PC-3 (cell line): ENCODE results near the gene SNX13. TPM values are rescaled to one million over a fixed set of nuclear protein-coding genes. Genes with fewer than 3 reads are reported as not detected.

Experiments used
- ATAC-seq: fragments of 200-7000 bp; cut with Tn5 transposase; 2 replicates; pipeline ENCODE4 v1.9.1; 2020; ENCODE audit warnings: mild to moderate bottlenecking, moderate library complexity
- BruUV-seq: library from RNA; stranded (reverse); fragments of 400-500 nt; replicated peaks from 2 replicates; lab custom pipeline; 2021; lab: Mats Ljungman, UMichigan
- CTCF ChIA-PET: fragments of 300-600 bp; sonication (Branson Sonifier 250); formaldehyde crosslinking; loops from one replicate; lab custom pipeline; 2022; ENCODE audit warnings: antibody characterized with exemption; lab: Charles Lee
- POLR2A ChIA-PET: fragments of 300-600 bp; sonication (Branson Sonifier 250); formaldehyde crosslinking; loops from one replicate; lab custom pipeline; 2022; ENCODE audit warnings: antibody characterized with exemption; ENCODE audit not compliant: unreplicated experiment; lab: Charles Lee
- DNase-seq: peaks from one replicate; pipeline ENCODE4 v3.0.0-alpha.2; 2015
- H2AFZ ChIP-seq: fragments of 300-600 bp; sonication (generic); 2 replicates; pipeline ENCODE4 v1.6.0; 2016; ENCODE audit warnings: antibody characterized with exemption, low read length
- H3F3A ChIP-seq: fragments of 300-600 bp; sonication (generic); one replicate; pipeline ENCODE4 v1.6.0; 2017; ENCODE audit warnings: antibody characterized with exemption, low read length, control low read depth, mild to moderate bottlenecking; ENCODE audit not compliant: unreplicated experiment
- H3K27ac ChIP-seq: fragments of 300-600 bp; sonication (generic); 2 replicates; pipeline ENCODE4 v1.5.1; 2016; ENCODE audit warnings: mild to moderate bottlenecking, low read length
- H3K27me3 ChIP-seq: fragments of 300-600 bp; sonication (generic); 2 replicates; pipeline ENCODE4 v1.6.1; 2016; ENCODE audit warnings: low read length, mixed read lengths
- H3K36me3 ChIP-seq: fragments of 300-600 bp; sonication (generic); 2 replicates; pipeline ENCODE4 v1.6.1; 2016; ENCODE audit warnings: low read depth, mixed run types, low read length, mixed read lengths
- H3K4me1 ChIP-seq: fragments of 300-600 bp; sonication (generic); 2 replicates; pipeline ENCODE4 v1.5.1; 2016; ENCODE audit warnings: low read length; ENCODE audit not compliant: insufficient read depth
- H3K4me2 ChIP-seq: fragments of 300-600 bp; sonication (generic); 2 replicates; pipeline ENCODE4 v1.6.0; 2016; ENCODE audit warnings: low read length
- H3K4me3 ChIP-seq: fragments of 300-600 bp; sonication (generic); 2 replicates; pipeline ENCODE4 v1.5.1; 2016; ENCODE audit warnings: mild to moderate bottlenecking, low read length, mixed read lengths
- H3K79me2 ChIP-seq: fragments of 300-600 bp; sonication (generic); 2 replicates; pipeline ENCODE4 v1.6.1; 2017; ENCODE audit warnings: low read length, mixed read lengths
- H3K9ac ChIP-seq: fragments of 300-600 bp; sonication (generic); 2 replicates; pipeline ENCODE4 v1.6.0; 2016; ENCODE audit warnings: mild to moderate bottlenecking, low read length
- H3K9me2 ChIP-seq: fragments of 300-600 bp; sonication (generic); replicated peaks from 2 replicates; pipeline ENCODE4 v1.6.1; 2016; ENCODE audit warnings: mixed run types, low read length, mixed read lengths
- H3K9me3 ChIP-seq: fragments of 300-600 bp; sonication (generic); 2 replicates; pipeline ENCODE4 v1.6.1; 2016; ENCODE audit warnings: low read length, mixed read lengths
- H4K20me1 ChIP-seq: fragments of 300-600 bp; sonication (generic); 2 replicates; pipeline ENCODE4 v1.6.1; 2016; ENCODE audit warnings: low read length, mixed read lengths
- CTCF ChIP-seq: fragments of 300-600 bp; sonication (generic); conservative IDR thresholded peaks from 2 replicates; pipeline ENCODE4 v1.5.1; 2017; ENCODE audit warnings: antibody characterized with exemption, low read depth, mild to moderate bottlenecking, low read length
- EZH2 ChIP-seq: fragments of 300-600 bp; sonication (generic); IDR thresholded peaks from one replicate; pipeline ENCODE4 v1.6.1; 2017; ENCODE audit warnings: antibody characterized with exemption, mild to moderate bottlenecking, low read length; ENCODE audit not compliant: unreplicated experiment
- EZH2phosphoT487 ChIP-seq: fragments of 300-600 bp; sonication (generic); IDR thresholded peaks from 2 replicates; pipeline ENCODE4 v1.6.1; 2018; ENCODE audit warnings: mild to moderate bottlenecking, antibody characterized with exemption, low read length, borderline replicate concordance
- intact Hi-C: fragments of 100-400 bp; cut with micrococcal nuclease; formaldehyde crosslinking; loops from 2 replicates; pipeline ENCODE4 v1.9.0; 2023
- total RNA-seq: library from RNA; depleted of rRNA; stranded (reverse); fragments of >200 nt; gene quantifications from 2 replicates; pipeline ENCODE4 v1.2.3, GENCODE V29; 2014

SNX13 gene
- total RNA-seq, 1 experiment from 2014 or later: 33.9 TPM

GRCh38 chr7:17932770-17933169 lies 7.5 kb downstream of the SNX13 start:
- Histone ChIP-seq H3K4me1 (peaks cover 12% of the 10 kb centered on the region), H4K20me1 (peaks cover 16% of the 10 kb centered on the region; the same call in 1 of the 2 replicates), H3F3A (no peaks in the 10 kb centered on the region), H3K27ac (no peak overlapping the region), H3K27me3 (no peaks in the 10 kb centered on the region), H3K9me3 (no peaks in the 10 kb centered on the region), H3K9me2 (no peaks in the 10 kb centered on the region), H3K79me2 (peaks cover 99% of the 10 kb centered on the region), H3K4me3 (no peak overlapping the region), H3K4me2 (no peak overlapping the region), H3K9ac (no peak overlapping the region), H2AFZ (no peak overlapping the region), H3K36me3 (no peaks in the 10 kb centered on the region)
- BruUV-seq: no TSS peak
- DNase-seq: no peak
- ChIA-PET POLR2A (no interaction called here), CTCF (no interaction called here)
- ATAC-seq: no peak
- TF ChIP-seq EZH2: no peak
- no peak for TF ChIP-seq CTCF
- intact Hi-C loops: no loop called here

- H4K20me1 ChIP-seq: peaks cover 19% of the 10 kb centered on the region; the same call in 1 of the 2 replicates
- H3K9me3 ChIP-seq: no peaks in the 10 kb centered on the region
- no peak for DNase-seq
- no peak for ATAC-seq
- H3K27me3 ChIP-seq: no peaks in the 10 kb centered on the region
- ChIA-PET CTCF (interaction anchor here (0.5 kb wide), 1 partner anchor 414 kb away, joined by 13 read pairs; no protein-coding TSS in a partner anchor), POLR2A (interaction anchor here (0.6 to 0.7 kb wide), 2 partner anchors 32 to 160 kb away, joined by 3 to 6 read pairs; no protein-coding TSS in a partner anchor)
- H3K79me2 ChIP-seq: peaks cover 97% of the 10 kb centered on the region
- TF ChIP-seq EZH2: no peak
- TF ChIP-seq CTCF: no peak
- TF ChIP-seq EZH2phosphoT487: no peak
- no peaks in the 10 kb centered on the region for H3K9me2 ChIP-seq
- intact Hi-C loops: no loop called here
- H2AFZ ChIP-seq: no peak overlapping the region
- H3K4me3 ChIP-seq: no peak overlapping the region
- BruUV-seq: no TSS peak
- no peaks in the 10 kb centered on the region for H3K36me3 ChIP-seq
- no peaks in the 10 kb centered on the region for H3K4me1 ChIP-seq
- H3K4me2 ChIP-seq: no peak overlapping the region
- H3F3A ChIP-seq: no peaks in the 10 kb centered on the region
- H3K9ac ChIP-seq: no peak overlapping the region
- no peak overlapping the region for H3K27ac ChIP-seq
Measured at GRCh38 chr7:17931069-17931468, 9.2 kb downstream of the SNX13 start.

- no TSS peak for BruUV-seq
- H3K9me3 ChIP-seq: no peaks in the 10 kb centered on the region
- POLR2A ChIA-PET: interaction anchor here (0.7 kb wide), 1 partner anchor 33 kb away, joined by 6 read pairs; no protein-coding TSS in a partner anchor
Measured at GRCh38 chr7:17930546-17930945, 9.7 kb downstream of the SNX13 start.

More at GRCh38 chr7:17930546-17930945, 9.7 kb downstream of the SNX13 start:
- H4K20me1 ChIP-seq: peaks cover 19% of the 10 kb centered on the region; the same call in 1 of the 2 replicates
- CTCF ChIA-PET: no interaction called here
- H3K4me2 ChIP-seq: no peak overlapping the region
- no peak for DNase-seq
- intact Hi-C loops: no loop called here
- no peaks in the 10 kb centered on the region for H3K36me3 ChIP-seq
- H3K9ac ChIP-seq: no peak overlapping the region
- H3K9me2 ChIP-seq: no peaks in the 10 kb centered on the region
- ATAC-seq: no peak
- TF ChIP-seq CTCF (no peak), EZH2 (no peak), EZH2phosphoT487 (no peak)
- H3F3A ChIP-seq: no peaks in the 10 kb centered on the region
- H3K4me1 ChIP-seq: no peaks in the 10 kb centered on the region
- H2AFZ ChIP-seq: no peak overlapping the region
- H3K4me3 ChIP-seq: no peak overlapping the region
- no peak overlapping the region for H3K27ac ChIP-seq
- peaks cover 97% of the 10 kb centered on the region for H3K79me2 ChIP-seq
- H3K27me3 ChIP-seq: no peaks in the 10 kb centered on the region
